ENCODE results near the gene JAK3. TPM values are rescaled to one million over a fixed set of nuclear protein-coding genes. Genes with fewer than 3 reads are reported as not detected.

Gene JAK3
- total and polyA plus RNA-seq, 2 of the 8 experiments (the other 6 are each of a cell fraction or from before 2014, with no cell fraction given) = 4.0 to 4.7 TPM

GRCh38 chr19:17837972-17838371, 9.8 kb downstream of the JAK3 start (continued):
- TF ChIP-seq SIX5 (IDR thresholded peaks at IDR 0.05; ENCODE audit: low read depth, low read length) (no peak), BACH1 (IDR thresholded peaks at IDR 0.05; ENCODE audit: low read length) (no peak)

All from H1 (cell line).